Measurements from ENCODE around the gene GNB1. TPM values are rescaled to one million over a fixed set of nuclear protein-coding genes. Genes with fewer than 3 reads are reported as not detected.

GNB1 gene
- total RNA-seq, 1 donor from 2014 or later, result 158 TPM

GRCh38 chr1:1839311-1839965 is 51.4 kb downstream of the GNB1 start:
- Histone ChIP-seq H3K36me3 (peaks cover 17% of the 10 kb centered on the region), H3K9me3 (replicated peaks) (no peaks in the 10 kb centered on the region), H3K27ac (replicated peaks) (no peak overlapping the region), H3K27me3 (ENCODE audit: low read depth) (no peaks in the 10 kb centered on the region), H3K4me1 (peaks cover 62% of the 10 kb centered on the region), H3K4me3 (no peak overlapping the region)
- DNase-seq, result no peak
- TF ChIP-seq CTCF (IDR thresholded peaks at IDR 0.05; ENCODE audit: borderline replicate concordance), result no peak
- intact Hi-C loops (cut with micrococcal nuclease), result no loop called here

- peaks cover 52% of the 10 kb centered on the region for H3K4me1 ChIP-seq
Measured at GRCh38 chr1:1836119-1836518, 54.8 kb downstream of the GNB1 start.

GRCh38 chr1:1835546-1835945 is 55.3 kb downstream of the GNB1 start:
- no peaks in the 10 kb centered on the region for H3K9me3 ChIP-seq (replicated peaks)
- intact Hi-C loops (cut with micrococcal nuclease), result no loop called here
- H3K36me3 ChIP-seq, result peaks cover 17% of the 10 kb centered on the region
- no peak for DNase-seq
- H3K27ac ChIP-seq (replicated peaks), result no peak overlapping the region
- TF ChIP-seq CTCF (IDR thresholded peaks at IDR 0.05; ENCODE audit: borderline replicate concordance), result no peak
- no peaks in the 10 kb centered on the region for H3K27me3 ChIP-seq (ENCODE audit: low read depth)
- peaks cover 47% of the 10 kb centered on the region for H3K4me1 ChIP-seq
- no peak overlapping the region for H3K4me3 ChIP-seq

More at GRCh38 chr1:1836119-1836518, 54.8 kb downstream of the GNB1 start:
- H3K9me3 ChIP-seq (replicated peaks), result no peaks in the 10 kb centered on the region
- no peak overlapping the region for H3K4me3 ChIP-seq
- intact Hi-C loops (cut with micrococcal nuclease), result no loop called here
- H3K27ac ChIP-seq (replicated peaks), result no peak overlapping the region
- peaks cover 17% of the 10 kb centered on the region for H3K36me3 ChIP-seq
- no peak for DNase-seq
- TF ChIP-seq CTCF (IDR thresholded peaks at IDR 0.05; ENCODE audit: borderline replicate concordance), result no peak
- H3K27me3 ChIP-seq (ENCODE audit: low read depth), result no peaks in the 10 kb centered on the region

DNA sequence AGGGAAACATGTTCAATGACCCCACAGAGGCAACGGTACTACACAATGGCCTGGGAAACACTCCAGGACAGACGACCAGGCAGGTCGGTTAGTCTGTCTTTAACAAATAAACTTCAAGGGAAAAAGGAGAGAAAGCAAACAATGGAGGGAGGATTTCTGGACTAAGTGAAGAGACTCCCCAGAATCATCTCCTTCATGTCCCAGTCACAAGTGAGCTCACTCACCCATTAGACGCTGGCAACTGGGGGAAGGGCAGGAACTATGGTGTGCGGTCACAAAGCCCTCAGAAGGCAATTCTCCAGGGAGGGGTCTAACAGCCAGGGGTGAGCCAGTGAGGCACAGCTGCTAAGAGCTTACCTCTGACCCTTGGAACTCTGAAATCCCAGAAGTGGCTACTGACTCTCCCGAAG is 57.0 kb downstream of the GNB1 start:
- Histone ChIP-seq H3K27me3 (ENCODE audit: low read depth) (no peaks in the 10 kb centered on the region), H3K27ac (replicated peaks) (peak overlapping the region; percentile 38), H3K4me1 (peaks cover 36% of the 10 kb centered on the region), H3K9me3 (replicated peaks) (no peaks in the 10 kb centered on the region), H3K4me3 (no peak overlapping the region), H3K36me3 (peaks cover 24% of the 10 kb centered on the region)
- intact Hi-C loops (cut with micrococcal nuclease), result no loop called here
- DNase-seq, result no peak
- no peak for TF ChIP-seq CTCF (IDR thresholded peaks at IDR 0.05; ENCODE audit: borderline replicate concordance)

GRCh38 chr1:1833456-1833855 is 57.4 kb downstream of the GNB1 start:
- peaks cover 24% of the 10 kb centered on the region for H3K36me3 ChIP-seq
- DNase-seq, result no peak
- TF ChIP-seq CTCF (IDR thresholded peaks at IDR 0.05; ENCODE audit: borderline replicate concordance), result no peak
- H3K4me1 ChIP-seq, result peaks cover 36% of the 10 kb centered on the region
- H3K27me3 ChIP-seq (ENCODE audit: low read depth), result no peaks in the 10 kb centered on the region
- no peak overlapping the region for H3K4me3 ChIP-seq
- intact Hi-C loops (cut with micrococcal nuclease), result no loop called here
- peak overlapping the region; percentile 38 for H3K27ac ChIP-seq (replicated peaks)
- H3K9me3 ChIP-seq (replicated peaks), result no peaks in the 10 kb centered on the region

Measured in left ventricle myocardium inferior (tissue), 1 donor.